HepG2 (cell line): ENCODE results near the gene AGAP3. TPM values are rescaled to one million over a fixed set of nuclear protein-coding genes. Genes with fewer than 3 reads are reported as not detected.

ENCODE experiments used
- ATF6 ChIP-seq: sonication (generic); formaldehyde crosslinking; conservative IDR thresholded peaks from 2 replicates; pipeline ENCODE4 v1.4.0; 2020; ENCODE audit warnings: missing genetic modification reagents
- HDAC1 ChIP-seq: sonication (generic); formaldehyde crosslinking; IDR thresholded peaks from 2 replicates; pipeline ENCODE4 v1.5.1; 2020; ENCODE audit warnings: mild to moderate bottlenecking, missing genetic modification reagents
- MXI1 ChIP-seq: IDR thresholded peaks from 3 replicates; pipeline ENCODE4 v1.6.1; 2012; ENCODE audit warnings: low read depth, low read length, inconsistent platforms, borderline replicate concordance
- SOX5 ChIP-seq: IDR thresholded peaks from 2 replicates; pipeline ENCODE4 v1.6.1; 2016; ENCODE audit warnings: borderline replicate concordance
- TRAFD1 ChIP-seq: sonication (generic); formaldehyde crosslinking; IDR thresholded peaks from 2 replicates; pipeline ENCODE4 v1.5.1; 2020; ENCODE audit warnings: missing genetic modification reagents, mild to moderate bottlenecking, borderline replicate concordance
- ZBED4 ChIP-seq: sonication (generic); formaldehyde crosslinking; IDR thresholded peaks from 2 replicates; pipeline ENCODE4 v1.4.0; 2020; ENCODE audit warnings: missing genetic modification reagents, borderline replicate concordance
- ZFP90 ChIP-seq: sonication (generic); formaldehyde crosslinking; IDR thresholded peaks from 2 replicates; pipeline ENCODE4 v1.8.0; 2022; ENCODE audit warnings: missing genetic modification reagents, mild to moderate bottlenecking, inconsistent platforms, borderline replicate concordance
- ZNF337 ChIP-seq: sonication (generic); formaldehyde crosslinking; IDR thresholded peaks from 2 replicates; pipeline ENCODE4 v1.5.1; 2020; ENCODE audit warnings: missing genetic modification reagents, low read depth, mild to moderate bottlenecking, borderline replicate concordance
- ZNF543 ChIP-seq: sonication (generic); formaldehyde crosslinking; IDR thresholded peaks from 2 replicates; pipeline ENCODE4 v1.4.0; 2020; ENCODE audit warnings: mild to moderate bottlenecking, missing genetic modification reagents
- ZNF563 ChIP-seq: sonication (generic); formaldehyde crosslinking; IDR thresholded peaks from 2 replicates; pipeline ENCODE4 v1.8.0; 2022; ENCODE audit warnings: mild to moderate bottlenecking, moderate library complexity, missing genetic modification reagents
- ZNF652 ChIP-seq: IDR thresholded peaks from 2 replicates; pipeline ENCODE4 v1.6.1; 2016; ENCODE audit warnings: low read depth, borderline replicate concordance
- ZNF687 ChIP-seq: sonication (generic); formaldehyde crosslinking; IDR thresholded peaks from 2 replicates; pipeline ENCODE4 v1.5.1; 2020; ENCODE audit warnings: mild to moderate bottlenecking, missing genetic modification reagents, moderate library complexity
- ZNF720 ChIP-seq: sonication (generic); formaldehyde crosslinking; IDR thresholded peaks from 2 replicates; pipeline ENCODE4 v1.4.0; 2020; ENCODE audit warnings: missing genetic modification reagents
- ZNF790 ChIP-seq: sonication (generic); formaldehyde crosslinking; IDR thresholded peaks from 2 replicates; pipeline ENCODE4 v1.8.0; 2022; ENCODE audit warnings: missing genetic modification reagents, mild to moderate bottlenecking, borderline replicate concordance
- ZNF883 ChIP-seq: sonication (generic); formaldehyde crosslinking; IDR thresholded peaks from 2 replicates; pipeline ENCODE4 v1.5.1; 2020; ENCODE audit warnings: mild to moderate bottlenecking, missing genetic modification reagents; ENCODE audit errors: not compliant biosample characterization
- ZSCAN20 ChIP-seq: sonication (generic); formaldehyde crosslinking; IDR thresholded peaks from 2 replicates; pipeline ENCODE4 v1.4.0; 2020; ENCODE audit warnings: missing genetic modification reagents, mild to moderate bottlenecking, borderline replicate concordance
- polyA plus RNA-seq, 8 experiments: library from polyadenylated mRNA; depleted of rRNA in 3 of 8; stranded (reverse) in 7 of 8; unstranded in 1 of 8; fragments of >200 nt; fragmentation: Illumina TruSeq in 4 of 8; extraction: Trizol in 4 of 8; gene quantifications; 2 replicates each; pipeline versions ENCODE4 v1.2.1 to v1.2.3, GENCODE V29; 2011 to 2016; ENCODE audit warnings: low read depth in 4 of 8, missing spikeins in 1 of 8, mixed read lengths in 1 of 8; ENCODE audit not compliant: insufficient read depth in 1 of 8
- total RNA-seq, 5 experiments: library from RNA; depleted of rRNA; stranded (reverse); fragments of >200 nt; fragmentation: Illumina TruSeq; extraction: Trizol; gene quantifications; 2 replicates each; pipeline ENCODE4 v1.2.3, GENCODE V29; 2016; ENCODE audit warnings: low read depth in 1 of 5

The AGAP3 gene
- total and polyA plus RNA-seq, 2 of the 13 experiments (the other 11 are each of a cell fraction or from before 2014, with no cell fraction given), result 31.3 to 61.4 TPM

- TF ChIP-seq ZBED4 (CRISPR knock-in tag) (no peak), ZNF652 (no peak), TRAFD1 (CRISPR knock-in tag) (no peak; the same call in 1 of the 2 replicates), HDAC1 (CRISPR knock-in tag) (peak; percentile 54), ZNF563 (CRISPR knock-in tag) (peak; percentile 48; the same call in 1 of the 2 replicates), SOX5 (CRISPR knock-in tag) (no peak; the same call in 1 of the 2 replicates), ZNF337 (CRISPR knock-in tag) (0 out of 2 replicates have a peak, but pooled peaks have one; percentile 38), ZSCAN20 (CRISPR knock-in tag) (no peak), ZNF883 (CRISPR knock-in tag) (peak; percentile 81), ZFP90 (CRISPR knock-in tag) (0 out of 2 replicates have a peak, but pooled peaks have one; percentile 20), ZNF790 (CRISPR knock-in tag) (no peak), ZNF720 (CRISPR knock-in tag) (no peak), ZNF543 (CRISPR knock-in tag) (0 out of 2 replicates have a peak, but pooled peaks have one; percentile 48), ATF6 (CRISPR knock-in tag) (no peak), MXI1 (peak; percentile 97; the same call in 2 of the 3 replicates), ZNF687 (peak; percentile 86)
Measured at GRCh38 chr7:151062399-151063211, 23.7 kb upstream of the AGAP3 start (continued).
